NCI-H146 treated with DMSO at 0.1 percent for 48 hours (cell line): Measurements from ENCODE around the gene NUDT14.

Experiments
- DNase-seq: peaks from one replicate; lab custom pipeline; 2025; ENCODE audit not compliant: unreplicated experiment; lab: John Stamatoyannopoulos, UW

Gene NUDT14

GRCh38 chr14:105180592-105181548 is at the start of gene NUDT14:
NUDT14 (minus strand) TSS chr14:105181312; CDS start chr14:105181209, 103 bp downstream.
- DNase-seq: peak; percentile 60

DNA sequence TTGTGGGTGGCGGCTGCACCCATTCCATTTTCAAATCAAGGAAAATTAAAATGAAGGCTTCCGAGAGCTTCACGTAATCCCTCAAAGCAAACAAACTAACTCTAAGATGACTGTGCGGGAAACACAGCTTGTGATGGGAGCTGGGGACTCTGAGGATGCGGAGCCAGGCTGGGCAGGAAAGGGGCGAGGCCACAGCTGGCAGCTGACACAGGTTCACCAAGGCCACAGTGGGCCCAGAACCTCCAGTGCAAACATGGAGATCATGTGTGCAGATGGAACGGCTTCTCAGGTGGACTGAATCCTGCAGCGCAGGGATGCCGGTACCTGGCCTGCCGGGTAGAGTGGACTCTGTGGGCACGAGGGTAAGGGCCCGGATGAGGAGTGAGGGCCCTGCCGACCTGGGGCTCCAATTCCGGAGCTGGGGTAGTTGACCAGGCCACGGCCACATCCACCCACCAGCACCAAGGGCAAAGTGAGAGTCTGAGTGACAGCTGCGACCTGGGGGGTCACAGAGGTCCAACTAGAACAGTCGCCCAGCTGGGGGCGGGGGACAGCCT is 48.1 kb upstream of the NUDT14 start:
- DNase-seq: no peak

DNA sequence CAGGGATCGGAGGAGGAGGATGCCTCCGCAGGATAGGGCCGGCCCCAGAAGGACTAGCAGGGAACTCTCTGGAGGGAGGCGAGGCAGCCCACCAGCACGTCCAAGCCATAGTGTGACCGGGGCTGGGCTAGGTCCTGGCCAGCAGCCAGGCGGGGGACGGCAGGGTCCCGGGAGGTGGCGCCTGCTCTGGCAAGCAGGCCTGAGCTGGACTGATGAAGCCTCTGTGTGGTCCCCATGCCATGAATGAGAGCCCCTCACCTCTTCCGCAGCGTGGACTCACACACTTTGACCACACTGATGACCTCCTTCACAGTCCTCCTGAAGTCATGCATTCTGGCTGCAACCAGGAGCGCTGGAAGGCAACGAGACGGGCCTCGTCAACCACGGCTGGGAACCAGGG is 47.5 kb upstream of the NUDT14 start:
- no peak for DNase-seq

DNA sequence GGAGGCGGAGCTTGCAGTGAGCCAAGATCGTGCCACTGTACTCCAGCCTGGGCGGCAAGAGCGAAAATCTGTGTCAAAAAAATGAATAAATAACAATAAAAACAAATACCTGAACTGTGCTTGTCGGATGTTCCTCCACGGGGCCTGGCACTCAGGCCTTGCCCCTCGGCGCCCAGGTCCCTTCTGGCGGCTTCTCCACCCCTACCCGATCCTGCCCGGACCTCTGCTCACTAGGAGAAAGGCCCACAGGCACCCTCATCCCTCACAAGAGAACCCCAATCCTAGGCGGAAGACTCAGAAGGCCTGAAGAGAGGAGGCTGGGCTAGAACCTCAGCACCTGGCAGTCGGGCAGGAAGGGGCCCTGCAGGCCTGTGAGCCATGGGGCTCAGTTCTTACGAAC is 46.2 kb upstream of the NUDT14 start:
- DNase-seq: no peak

GRCh38 chr14:105226198-105226597 is 45.1 kb upstream of the NUDT14 start:
- DNase-seq: no peak

DNA sequence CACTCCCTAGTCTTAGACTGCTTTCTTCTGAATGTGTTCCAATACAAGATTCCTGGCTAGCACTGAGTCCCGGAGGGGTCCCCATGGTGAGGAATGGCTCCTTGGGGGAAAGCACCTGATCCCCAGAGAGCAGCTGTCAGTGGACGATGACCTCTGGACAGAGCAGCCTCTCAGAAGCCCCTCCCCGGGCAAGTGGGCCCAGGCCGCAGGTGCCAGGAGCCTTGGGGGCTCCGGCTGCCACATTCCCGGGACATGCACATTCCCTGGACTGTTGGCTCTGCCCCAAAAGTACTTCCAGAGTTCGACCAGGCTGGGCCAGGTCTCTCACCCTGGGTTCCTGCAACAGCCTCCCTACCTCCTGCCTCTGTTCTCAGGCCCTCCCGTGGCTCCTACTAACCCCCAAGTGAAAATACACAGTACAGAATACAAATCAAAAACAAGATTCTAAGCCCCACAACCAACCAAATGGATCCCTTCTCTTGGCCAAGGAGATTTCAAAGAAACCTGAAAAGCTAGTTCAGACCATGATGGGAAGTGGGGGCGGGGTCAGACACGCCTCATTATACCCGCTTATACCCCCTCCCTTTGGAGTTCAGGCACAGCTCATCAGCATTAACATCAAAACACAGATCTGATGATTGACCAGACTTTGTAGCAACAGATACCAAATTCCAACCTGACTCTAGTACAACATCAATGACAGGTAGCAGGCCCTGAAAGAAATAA is 43.9 kb upstream of the NUDT14 start:
- no peak for DNase-seq

GRCh38 chr14:105223770-105224544 is 42.8 kb upstream of the NUDT14 start:
- DNase-seq: no peak

DNA sequence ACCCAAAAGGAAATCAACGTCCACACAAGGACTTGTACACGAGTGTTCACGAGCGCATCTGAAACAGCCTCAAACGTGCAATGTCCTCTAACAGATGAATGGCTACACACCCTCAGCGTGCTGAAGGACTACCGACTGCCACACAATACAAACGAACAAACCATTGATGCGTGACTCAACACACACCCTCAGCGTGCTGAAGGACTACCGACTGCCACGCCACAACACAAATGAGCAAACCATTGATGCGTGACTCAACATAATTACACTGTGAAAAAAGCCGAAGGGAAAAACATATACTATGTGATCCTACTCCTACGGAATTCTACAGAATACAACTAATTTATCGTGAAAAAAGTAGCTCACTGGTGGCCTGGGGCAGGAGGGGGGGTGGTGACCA is 42.1 kb upstream of the NUDT14 start:
- no peak for DNase-seq

- DNase-seq: no peak
These were observed 40.6 kb upstream of the NUDT14 start for GRCh38 chr14:105221598-105222178.

DNA sequence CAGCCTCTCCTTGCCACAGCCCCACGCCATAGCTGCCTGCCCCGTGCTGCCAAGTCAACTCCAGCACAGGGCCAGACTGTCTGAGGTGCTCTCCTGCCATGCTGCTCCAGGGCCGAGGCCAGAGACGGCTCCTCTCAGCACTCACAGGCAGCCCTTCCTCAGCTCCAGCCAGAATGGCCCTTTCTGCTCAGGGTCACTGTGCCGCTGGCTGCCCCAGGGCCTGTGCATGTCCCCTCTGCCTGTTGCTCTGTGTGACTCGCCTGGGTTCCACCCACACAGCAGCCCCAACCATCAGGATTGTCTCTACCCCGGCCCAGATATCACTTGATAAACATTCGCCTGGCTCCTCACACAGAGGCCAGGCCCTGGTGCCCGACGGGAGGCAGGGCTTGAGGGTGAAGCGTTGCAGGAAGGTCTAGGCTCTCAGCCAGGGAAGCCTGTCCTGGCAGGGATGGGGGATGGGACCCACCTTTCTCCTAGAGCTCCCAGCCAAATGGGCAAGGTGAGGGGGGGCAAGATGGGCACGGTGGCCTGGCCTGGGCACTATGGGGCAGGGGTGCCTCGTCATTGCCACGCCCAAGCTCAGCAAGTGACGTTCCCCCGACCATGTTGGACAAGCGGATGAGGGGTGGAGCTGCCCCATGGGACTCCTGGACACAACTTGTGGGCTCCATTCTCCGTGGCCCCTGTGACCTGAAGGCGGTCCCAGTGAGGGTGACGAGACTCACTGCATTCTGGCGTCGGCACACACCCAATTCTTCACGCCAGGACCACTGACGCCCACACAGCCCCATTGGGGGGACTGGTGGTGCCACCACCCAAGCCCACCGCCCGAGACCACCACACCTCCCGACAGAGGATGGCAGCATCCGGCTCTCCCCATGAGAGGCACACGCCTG is 39.8 kb upstream of the NUDT14 start:
- no peak for DNase-seq

DNA sequence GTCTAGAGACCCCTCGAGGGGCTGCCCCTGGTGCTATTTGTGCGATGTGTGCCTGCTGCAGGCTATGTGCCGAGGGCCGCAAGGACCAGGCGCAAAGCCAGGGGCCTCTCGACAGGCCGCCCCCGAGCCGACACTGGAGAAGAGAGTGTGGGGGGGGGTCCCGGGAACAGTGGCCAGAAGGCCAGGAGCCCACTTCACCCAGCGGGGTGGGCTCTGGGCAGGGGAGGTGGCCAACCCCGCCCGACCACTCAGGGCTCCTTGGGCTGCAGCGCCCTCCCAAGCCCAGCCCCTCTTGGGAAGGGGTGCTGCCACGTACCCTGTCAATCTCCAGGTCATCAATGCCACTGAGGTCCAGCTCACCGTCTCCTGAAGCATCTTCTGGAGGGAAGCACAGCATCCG is 38.6 kb upstream of the NUDT14 start:
- DNase-seq: no peak

DNA sequence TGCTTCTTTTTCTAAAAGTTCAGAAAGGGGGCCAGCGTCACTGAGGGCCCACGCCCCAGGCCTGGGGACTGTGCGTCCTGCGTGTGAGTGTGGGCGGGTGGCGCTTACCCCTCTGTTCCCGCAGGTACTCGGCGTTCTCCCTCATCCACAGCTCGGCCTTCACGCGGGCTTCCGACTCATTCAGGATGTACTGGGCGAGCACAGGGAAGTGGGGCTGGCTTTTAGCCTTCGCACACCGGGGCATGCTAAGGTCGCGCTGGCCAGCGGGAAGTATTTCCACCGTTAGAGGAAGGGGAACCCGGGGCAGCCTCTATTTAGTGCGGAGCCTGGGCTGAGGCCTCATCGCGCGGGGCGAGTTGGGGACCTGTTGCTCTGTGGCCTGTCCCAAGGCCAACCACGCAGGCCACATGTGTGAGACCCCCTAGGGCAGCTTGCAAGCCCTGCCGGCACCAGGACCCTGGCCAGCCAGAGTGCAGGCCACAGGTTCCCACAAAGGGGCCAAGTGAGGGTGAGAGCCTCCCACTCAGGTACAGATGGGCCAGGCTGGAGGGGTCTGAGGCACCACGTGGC is 38.0 kb upstream of the NUDT14 start:
- DNase-seq: no peak

DNA sequence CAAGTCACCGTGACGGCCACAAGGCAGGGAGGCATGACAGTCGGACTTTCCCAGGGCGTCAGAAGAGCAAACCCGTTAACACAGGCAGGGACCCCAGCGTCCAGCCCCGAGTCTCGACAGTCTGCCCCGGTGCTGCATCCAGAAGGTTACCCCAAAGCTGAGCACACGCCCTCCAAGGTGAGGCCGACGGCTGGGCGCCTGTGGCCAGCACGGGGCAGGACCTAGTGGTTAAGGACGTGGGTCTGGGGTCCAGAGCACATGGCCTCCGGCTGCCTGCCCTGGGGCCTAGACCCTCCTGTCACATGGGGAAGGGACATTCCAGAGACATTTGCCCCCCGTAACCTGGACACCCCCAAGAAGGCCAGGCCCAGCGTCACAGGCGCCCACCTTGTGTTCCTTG is 37.5 kb upstream of the NUDT14 start:
- DNase-seq: no peak

DNA sequence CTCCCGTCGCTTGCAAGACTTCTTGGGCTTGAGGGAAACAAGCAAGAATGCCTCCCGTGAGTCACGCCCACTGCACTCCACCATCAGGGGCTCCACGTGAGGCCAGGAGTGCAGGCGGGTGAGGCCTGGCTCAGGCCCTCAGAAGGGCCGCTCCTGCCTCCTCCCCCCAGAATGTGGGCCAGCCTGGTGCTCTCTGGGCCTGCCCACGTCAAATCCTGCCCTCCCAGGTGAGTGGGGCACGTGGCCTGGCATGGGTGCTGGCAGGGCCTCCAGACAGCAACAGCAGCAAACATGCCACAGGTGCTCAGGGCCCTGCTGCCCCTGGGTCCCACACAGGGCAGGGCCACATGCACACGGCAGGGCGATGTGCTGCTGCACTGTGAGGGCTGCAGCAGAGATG is 36.7 kb upstream of the NUDT14 start:
- no peak for DNase-seq

DNA sequence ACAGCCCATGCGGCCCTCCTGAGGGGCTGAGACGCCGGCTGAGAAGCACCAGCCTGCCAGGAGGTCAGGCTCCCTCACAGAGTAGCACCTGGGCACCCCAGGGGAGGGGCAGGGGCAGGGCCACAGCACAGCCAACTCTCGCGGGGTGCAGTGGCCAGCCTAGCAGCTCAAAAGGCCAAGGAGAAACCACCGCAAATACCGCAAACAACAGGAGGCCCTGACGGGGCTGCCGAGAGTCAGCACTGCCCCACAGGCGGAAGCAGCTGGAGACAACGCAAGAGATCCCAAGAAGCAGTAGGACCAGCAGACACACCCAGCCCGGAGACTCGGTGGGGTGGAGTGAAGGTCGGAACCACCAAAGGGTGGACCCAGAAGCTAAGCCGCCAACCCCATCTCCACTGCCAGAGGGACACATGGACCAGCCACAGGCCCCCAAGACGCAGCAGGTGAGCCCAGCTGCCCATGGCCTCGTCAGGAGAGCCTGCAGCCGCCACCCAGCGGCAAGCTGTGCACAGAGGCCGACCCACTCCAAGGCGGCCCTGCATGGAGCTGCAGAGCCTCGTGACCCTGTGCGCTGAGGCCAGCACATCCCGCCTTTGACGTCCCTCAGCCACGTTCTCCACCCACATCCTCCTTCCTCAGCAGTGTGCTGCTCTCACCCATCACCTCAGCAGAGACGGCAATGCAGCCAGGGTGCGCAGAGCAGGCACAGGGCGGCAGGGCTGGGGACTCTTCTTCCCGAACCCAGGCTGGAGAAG is 35.6 kb upstream of the NUDT14 start:
- no peak for DNase-seq

DNA sequence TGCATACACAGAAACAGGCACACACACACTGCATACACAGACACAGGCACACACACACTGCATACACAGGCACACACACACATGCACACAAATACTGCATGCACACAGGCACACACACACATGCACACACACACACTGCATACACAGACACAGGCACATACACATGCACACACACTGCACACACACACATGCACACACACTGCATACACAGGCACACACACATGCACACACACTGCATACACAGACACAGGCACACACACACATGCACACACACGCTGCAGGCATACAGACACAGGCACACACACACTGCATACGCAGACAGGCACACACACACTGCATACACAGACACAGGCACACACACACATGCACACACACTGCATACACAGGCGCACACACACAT is 34.5 kb upstream of the NUDT14 start:
- DNase-seq: no peak

GRCh38 chr14:105214324-105214915 is 33.3 kb upstream of the NUDT14 start:
- DNase-seq: no peak

DNA sequence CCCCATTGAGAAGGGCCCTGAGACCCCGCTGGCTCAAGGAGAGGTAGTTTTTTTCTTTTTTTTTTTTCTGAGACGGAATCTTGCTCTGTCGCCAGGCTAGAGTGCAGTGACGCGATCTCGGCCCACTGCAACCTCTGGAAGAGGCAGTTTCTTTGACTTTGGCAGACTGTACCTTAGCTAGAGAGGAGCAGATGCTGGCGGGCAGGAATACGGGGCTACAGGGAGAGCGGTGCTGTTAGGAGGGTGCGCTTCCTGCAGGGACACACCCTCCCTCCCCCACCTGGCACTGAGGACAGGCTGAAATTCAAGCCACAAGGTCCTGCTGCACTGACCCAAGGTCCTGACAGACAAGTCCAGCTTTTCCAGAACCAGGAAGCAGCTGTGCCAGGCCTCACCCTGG is 32.2 kb upstream of the NUDT14 start:
- no peak for DNase-seq
